Measurements from ENCODE around the gene PADI4. TPM values are rescaled to one million over a fixed set of nuclear protein-coding genes. Genes with fewer than 3 reads are reported as not detected.

PADI4 gene
- total RNA-seq, 1 experiment from 2014 or later = 0.49 TPM

GRCh38 chr1:17348593-17349234, 40.7 kb downstream of the PADI4 start:
- no peak for DNase-seq (ENCODE audit: low read depth)

GRCh38 chr1:17350083-17350482, 42.1 kb downstream of the PADI4 start:
- no peak for DNase-seq (ENCODE audit: low read depth)

- no peak for DNase-seq (ENCODE audit: low read depth)
Measured at GRCh38 chr1:17350928-17351446, 43.0 kb downstream of the PADI4 start.

- no peak for DNase-seq (ENCODE audit: low read depth)
Measured at GRCh38 chr1:17351598-17352324, 43.8 kb downstream of the PADI4 start.

- DNase-seq (ENCODE audit: low read depth) = no peak
Measured at GRCh38 chr1:17352419-17352909, 44.5 kb downstream of the PADI4 start.

- no peak for DNase-seq (ENCODE audit: low read depth)
Measured at GRCh38 chr1:17355898-17356297, 47.9 kb downstream of the PADI4 start.

- no peak for DNase-seq (ENCODE audit: low read depth)
Measured at GRCh38 chr1:17356387-17357026, 48.5 kb downstream of the PADI4 start.

GRCh38 chr1:17358557-17358956, 50.6 kb downstream of the PADI4 start:
- DNase-seq (ENCODE audit: low read depth) = no peak

GRCh38 chr1:17359031-17359430, 51.0 kb downstream of the PADI4 start:
- no peak for DNase-seq (ENCODE audit: low read depth)

GRCh38 chr1:17359808-17360207, 51.8 kb downstream of the PADI4 start:
- no peak for DNase-seq (ENCODE audit: low read depth)

- DNase-seq (ENCODE audit: low read depth) = no peak
Measured at GRCh38 chr1:17360272-17360956, 52.4 kb downstream of the PADI4 start.

- DNase-seq (ENCODE audit: low read depth) = no peak
Measured at GRCh38 chr1:17361687-17362086, 53.7 kb downstream of the PADI4 start.

- DNase-seq (ENCODE audit: low read depth) = no peak
Measured at GRCh38 chr1:17363351-17363750, 55.4 kb downstream of the PADI4 start.

- DNase-seq (ENCODE audit: low read depth) = no peak
Measured at GRCh38 chr1:17363771-17364170, 55.8 kb downstream of the PADI4 start.

GRCh38 chr1:17365293-17365692, 57.3 kb downstream of the PADI4 start:
- DNase-seq (ENCODE audit: low read depth) = no peak

GRCh38 chr1:17369466-17369865, 61.5 kb downstream of the PADI4 start:
- peak; percentile 82 for DNase-seq (ENCODE audit: low read depth)

- peak; percentile 24 for DNase-seq (ENCODE audit: low read depth)
Measured at GRCh38 chr1:17370618-17371017, 62.6 kb downstream of the PADI4 start.

- no peak for DNase-seq (ENCODE audit: low read depth)
Measured at GRCh38 chr1:17371896-17372295, 63.9 kb downstream of the PADI4 start, which contains the start of gene PADI6. Gene PADI6 (plus strand): TSS chr1:17372196. CDS start chr1:17372246, 50 bp downstream.

- DNase-seq (ENCODE audit: low read depth) = no peak
Measured at GRCh38 chr1:17372955-17373354, 65.0 kb downstream of the PADI4 start.

GRCh38 chr1:17375651-17376050, 67.7 kb downstream of the PADI4 start:
- DNase-seq (ENCODE audit: low read depth) = no peak

GRCh38 chr1:17377325-17377953, 69.4 kb downstream of the PADI4 start:
- DNase-seq (ENCODE audit: low read depth) = no peak

Measured in M059J (cell line).